AG04449 (cell line): ENCODE data around the gene VSIR.

ENCODE experiments used
- CTCF ChIA-PET: fragments of 350-600 bp; formaldehyde crosslinking; extraction: SDS; loops from one replicate; lab custom pipeline; 2021; ENCODE audit warnings: antibody characterized with exemption; lab: Yijun Ruan, JAX
- POLR2A ChIA-PET: fragments of 400-600, 350-600 bp; formaldehyde crosslinking; extraction: SDS; loops from one replicate; lab custom pipeline; 2020; ENCODE audit warnings: antibody characterized with exemption, inconsistent platforms; lab: Yijun Ruan, JAX
- DNase-seq: peaks from one replicate; pipeline ENCODE4 v3.0.0-alpha.2; 2010; ENCODE audit warnings: low read depth, low spot score
- H3K4me3 ChIP-seq: 2 replicates; pipeline ENCODE4 v1.5.1; 2011; ENCODE audit warnings: low read depth, mild to moderate bottlenecking, control low read depth, low read length
- TF ChIP-seq, protein P1 (sequence below): IDR thresholded peaks from one replicate; pipeline ENCODE4 v1.5.1; 2011; ENCODE audit warnings: mild to moderate bottlenecking, moderate library complexity, low read length, control low read depth, inconsistent platforms; ENCODE audit not compliant: insufficient read depth; ENCODE audit errors: missing control alignments

The VSIR gene

DNA sequence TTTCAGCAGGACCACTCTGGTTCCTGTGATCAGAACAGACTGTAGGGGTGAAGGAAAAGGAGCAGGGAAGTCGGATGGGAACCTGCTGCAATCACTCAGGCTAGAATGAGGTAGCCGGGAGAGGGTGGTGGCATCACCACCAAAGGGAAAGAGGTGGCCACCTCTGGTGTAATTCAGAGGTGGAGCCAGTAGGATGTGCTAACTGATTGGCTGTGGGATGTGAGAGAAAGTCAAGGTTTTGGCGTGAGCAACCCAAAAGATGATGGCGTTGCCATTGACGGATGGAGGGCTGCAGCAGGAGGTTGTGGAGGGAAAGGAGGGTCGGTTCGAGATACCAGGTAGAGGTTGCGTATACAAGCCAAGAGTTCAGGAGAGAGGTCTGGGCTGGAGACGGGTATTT is 7.4 kb upstream of the VSIR start:
- DNase-seq, result no peak
- TF ChIP-seq, protein P1, sequence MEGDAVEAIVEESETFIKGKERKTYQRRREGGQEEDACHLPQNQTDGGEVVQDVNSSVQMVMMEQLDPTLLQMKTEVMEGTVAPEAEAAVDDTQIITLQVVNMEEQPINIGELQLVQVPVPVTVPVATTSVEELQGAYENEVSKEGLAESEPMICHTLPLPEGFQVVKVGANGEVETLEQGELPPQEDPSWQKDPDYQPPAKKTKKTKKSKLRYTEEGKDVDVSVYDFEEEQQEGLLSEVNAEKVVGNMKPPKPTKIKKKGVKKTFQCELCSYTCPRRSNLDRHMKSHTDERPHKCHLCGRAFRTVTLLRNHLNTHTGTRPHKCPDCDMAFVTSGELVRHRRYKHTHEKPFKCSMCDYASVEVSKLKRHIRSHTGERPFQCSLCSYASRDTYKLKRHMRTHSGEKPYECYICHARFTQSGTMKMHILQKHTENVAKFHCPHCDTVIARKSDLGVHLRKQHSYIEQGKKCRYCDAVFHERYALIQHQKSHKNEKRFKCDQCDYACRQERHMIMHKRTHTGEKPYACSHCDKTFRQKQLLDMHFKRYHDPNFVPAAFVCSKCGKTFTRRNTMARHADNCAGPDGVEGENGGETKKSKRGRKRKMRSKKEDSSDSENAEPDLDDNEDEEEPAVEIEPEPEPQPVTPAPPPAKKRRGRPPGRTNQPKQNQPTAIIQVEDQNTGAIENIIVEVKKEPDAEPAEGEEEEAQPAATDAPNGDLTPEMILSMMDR, result no peak
- no peak overlapping the region for H3K4me3 ChIP-seq
- POLR2A ChIA-PET, result no interaction called here
- CTCF ChIA-PET, result interaction anchor here (6.0 kb wide), 1 partner anchor 8 kb away, joined by 31 read pairs; the partner anchor contains the start of gene VSIR

DNA sequence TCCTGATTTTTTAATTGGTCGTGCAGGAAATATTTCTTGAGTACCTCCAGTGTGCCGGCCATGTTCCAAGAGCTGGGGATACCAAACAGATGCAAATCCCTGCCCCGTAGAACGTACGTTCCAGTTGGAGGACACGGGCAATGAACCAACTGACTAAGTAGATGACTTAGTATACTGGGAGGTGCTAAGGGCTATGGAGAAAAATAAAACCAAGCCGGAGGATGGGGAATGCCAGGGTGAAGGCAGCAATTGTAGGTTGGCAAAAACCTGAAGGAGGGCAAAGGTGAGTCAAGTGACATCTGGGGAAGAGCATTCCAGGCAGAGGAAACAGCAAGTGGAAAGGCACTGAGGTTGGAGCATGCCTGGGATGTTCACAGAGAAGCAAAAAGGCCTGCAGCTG is 6.8 kb upstream of the VSIR start:
- POLR2A ChIA-PET, result no interaction called here
- TF ChIP-seq, protein P1, result no peak
- CTCF ChIA-PET, result no interaction called here

DNA sequence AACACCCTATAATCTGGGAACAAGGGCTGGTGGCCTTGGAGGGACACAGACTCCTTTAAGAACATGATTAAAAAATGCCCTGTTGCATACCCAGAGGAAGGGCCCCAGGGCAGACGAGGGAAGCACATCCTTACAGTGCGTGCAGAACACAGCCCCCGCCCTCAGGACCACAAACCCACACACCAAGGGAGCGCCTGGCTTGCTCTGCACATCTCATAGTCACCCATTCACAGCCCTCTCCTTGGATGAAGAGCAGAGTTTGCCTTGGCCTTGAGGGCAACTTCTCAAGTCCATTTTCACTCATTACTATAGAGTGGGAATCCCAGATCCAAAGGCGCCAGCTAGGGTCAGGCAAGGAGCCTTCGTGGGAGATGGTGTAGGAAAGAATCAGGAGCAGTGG is 6.3 kb upstream of the VSIR start:
- no peak for DNase-seq
- H3K4me3 ChIP-seq, result no peak overlapping the region
- TF ChIP-seq, protein P1, result no peak
- POLR2A ChIA-PET, result no interaction called here
- CTCF ChIA-PET, result no interaction called here

More for the DNA sequence above, 6.8 kb upstream of the VSIR start:
- DNase-seq, result no peak
- no peak overlapping the region for H3K4me3 ChIP-seq

DNA sequence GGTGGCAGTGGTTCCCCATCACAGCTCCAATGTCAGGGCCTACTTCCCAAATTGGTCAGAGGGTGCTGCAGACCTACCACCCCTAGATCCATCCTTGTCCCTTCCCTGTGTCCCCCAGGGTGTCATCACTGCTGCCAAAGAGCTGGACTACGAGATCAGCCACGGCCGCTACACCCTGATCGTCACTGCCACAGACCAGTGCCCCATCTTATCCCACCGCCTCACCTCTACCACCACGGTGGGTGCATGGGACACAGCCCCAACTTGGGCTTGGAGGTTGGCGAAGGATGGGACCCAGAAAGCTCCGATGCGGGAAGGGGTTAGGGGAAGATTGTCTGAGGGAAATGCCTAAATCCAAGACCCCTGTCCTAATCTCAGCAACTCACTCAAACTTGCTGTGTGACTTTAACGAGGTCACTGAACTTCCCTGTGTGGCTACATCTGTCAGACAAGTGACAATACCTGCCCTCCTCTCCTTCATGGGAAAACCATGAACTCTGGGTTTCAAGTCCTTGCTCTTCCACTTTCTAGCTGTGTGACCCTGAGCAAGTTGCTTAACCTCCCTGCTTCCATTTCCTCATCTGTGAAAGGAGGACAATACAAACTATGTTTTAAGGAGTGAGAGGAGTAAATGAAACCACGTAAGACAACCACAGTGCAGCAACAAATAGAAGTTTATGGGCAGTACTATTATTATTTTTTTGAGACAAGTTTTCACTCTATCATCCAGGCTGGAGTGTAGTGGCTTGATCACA is 4.9 kb upstream of the VSIR start:
- H3K4me3 ChIP-seq, result no peak overlapping the region
- TF ChIP-seq, protein P1, result no peak
- ChIA-PET CTCF (no interaction called here), POLR2A (no interaction called here)
- no peak for DNase-seq

DNA sequence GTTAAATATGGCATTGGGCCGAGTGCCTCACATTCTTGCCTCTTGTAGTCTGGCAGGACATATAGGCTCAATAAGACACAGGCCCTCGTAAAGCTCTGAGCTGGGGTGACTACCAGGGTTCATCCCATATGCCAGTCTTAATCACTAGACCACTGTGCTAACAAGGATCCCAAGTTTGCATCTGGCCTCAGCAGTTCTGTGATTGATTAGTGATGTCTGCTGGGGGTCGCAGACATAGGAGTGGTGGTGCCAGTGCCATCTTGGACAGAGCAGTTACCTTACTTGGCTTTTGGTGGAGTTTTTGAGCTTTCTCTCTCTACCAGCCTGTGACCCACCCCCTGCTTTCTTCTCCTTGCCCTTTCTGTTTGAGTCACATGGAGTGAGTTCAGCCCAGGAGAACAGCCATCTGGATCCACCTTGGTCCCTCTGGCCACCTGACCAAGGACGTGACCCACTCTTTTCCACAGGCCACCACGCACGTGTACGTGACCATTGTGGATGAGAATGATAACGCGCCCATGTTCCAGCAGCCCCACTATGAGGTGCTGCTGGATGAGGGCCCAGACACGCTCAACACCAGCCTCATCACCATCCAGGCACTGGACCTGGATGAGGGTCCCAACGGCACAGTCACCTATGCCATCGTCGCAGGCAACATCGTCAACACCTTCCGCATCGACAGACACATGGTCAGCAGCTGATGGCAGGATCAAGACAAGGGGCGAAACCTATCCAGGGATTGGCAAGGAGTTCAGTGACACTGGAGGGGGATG is 4.1 kb upstream of the VSIR start:
- no peak for DNase-seq
- no peak overlapping the region for H3K4me3 ChIP-seq
- CTCF ChIA-PET, result no interaction called here
- TF ChIP-seq, protein P1, result no peak
- POLR2A ChIA-PET, result no interaction called here

DNA sequence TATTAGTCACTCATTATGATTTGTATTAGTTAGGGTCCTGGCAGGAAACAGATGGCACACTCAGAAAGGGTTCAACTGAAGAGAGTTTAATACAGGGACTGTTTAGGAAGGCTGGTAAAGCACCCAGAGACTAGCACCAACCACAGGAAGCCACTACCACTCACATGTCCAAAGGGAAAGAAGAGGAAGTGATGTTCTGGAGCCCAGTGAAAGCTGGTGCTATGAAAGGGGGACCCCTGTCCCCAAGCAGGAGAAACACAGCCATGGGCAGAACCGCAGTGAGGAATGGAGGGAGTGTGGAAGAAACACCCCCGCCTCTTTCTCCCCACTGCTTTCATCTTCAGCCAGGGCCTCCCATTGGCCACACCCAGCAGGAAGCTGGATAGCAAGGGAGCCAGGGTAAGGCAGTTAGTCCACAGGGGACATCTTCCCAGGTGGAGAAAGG is 3.2 kb upstream of the VSIR start:
- DNase-seq, result no peak
- H3K4me3 ChIP-seq, result no peak overlapping the region
- TF ChIP-seq, protein P1, result no peak
- CTCF ChIA-PET, result no interaction called here
- POLR2A ChIA-PET, result no interaction called here
